Parathyroid adenoma (tissue), 2 donors: ENCODE results near the gene SSC5D.

Experiments
- H2AFZ ChIP-seq: fragments of 300-600 bp; sonication (generic); one replicate; pipeline ENCODE4 v1.7.0; 2017; ENCODE audit warnings: antibody characterized with exemption, mild to moderate bottlenecking
- H3K27ac ChIP-seq: fragments of 300-600 bp; sonication (generic); one replicate; pipeline ENCODE4 v1.7.0; 2017
- H3K27me3 ChIP-seq: fragments of 300-600 bp; sonication (generic); one replicate; pipeline ENCODE4 v1.7.0; 2017; ENCODE audit warnings: low read length; ENCODE audit not compliant: control insufficient read depth, insufficient read depth
- H3K36me3 ChIP-seq: fragments of 300-600 bp; sonication (generic); one replicate; pipeline ENCODE4 v1.7.0; 2017; ENCODE audit warnings: low read length; ENCODE audit not compliant: control insufficient read depth, insufficient read depth
- H3K4me1 ChIP-seq: fragments of 300-600 bp; sonication (generic); one replicate; pipeline ENCODE4 v1.7.0; 2017; ENCODE audit warnings: control low read depth
- H3K4me2 ChIP-seq: fragments of 300-600 bp; sonication (generic); one replicate; pipeline ENCODE4 v1.7.0; 2017; ENCODE audit warnings: low read length
- H3K4me3 ChIP-seq: fragments of 300-600 bp; sonication (generic); one replicate; pipeline ENCODE4 v1.7.0; 2017; ENCODE audit warnings: low read depth, low read length
- H3K79me2 ChIP-seq: fragments of 300-600 bp; sonication (generic); one replicate; pipeline ENCODE4 v1.7.0; 2017; ENCODE audit warnings: control low read depth
- H3K9ac ChIP-seq: fragments of 300-600 bp; sonication (generic); one replicate; pipeline ENCODE4 v1.7.0; 2017; ENCODE audit warnings: mild to moderate bottlenecking
- H3K9me3 ChIP-seq: fragments of 300-600 bp; sonication (generic); one replicate; pipeline ENCODE4 v1.7.0; 2017; ENCODE audit warnings: low read length; ENCODE audit not compliant: control insufficient read depth
- CTCF ChIP-seq: fragments of 300-600 bp; sonication (generic); IDR thresholded peaks from one replicate; pipeline ENCODE4 v1.7.0; 2017; ENCODE audit warnings: antibody characterized with exemption, mild to moderate bottlenecking
- donor health status: primary hyperparathyroidism.

SSC5D gene

DNA sequence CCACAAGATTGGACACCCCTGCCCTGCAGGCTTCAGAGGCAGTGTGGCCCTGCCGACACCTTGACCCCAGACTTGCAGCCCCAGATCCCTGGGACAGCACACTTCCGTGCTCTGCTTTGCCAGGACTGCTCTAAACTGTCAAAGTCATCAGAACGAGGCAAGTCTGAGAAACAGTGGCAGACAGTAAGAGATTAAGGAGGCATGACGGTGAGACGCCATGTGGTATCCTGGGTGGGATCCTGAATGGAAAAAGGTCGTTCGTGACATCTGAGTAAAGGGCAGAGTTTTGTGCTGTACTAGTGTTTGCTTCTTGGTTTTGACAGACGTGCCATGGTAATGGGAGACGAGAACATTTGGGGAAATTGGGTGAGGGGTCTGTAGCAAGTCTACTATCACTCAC, 78.6 kb downstream of the SSC5D start:
- no peaks in the 10 kb centered on the region for H3K4me1 ChIP-seq
- H3K9me3 ChIP-seq: no peaks in the 10 kb centered on the region
- no peaks in the 10 kb centered on the region for H3K79me2 ChIP-seq
- no peaks in the 10 kb centered on the region for H3K27me3 ChIP-seq
- no peaks in the 10 kb centered on the region for H3K36me3 ChIP-seq
- no peak overlapping the region for H3K27ac ChIP-seq
- no peak overlapping the region for H3K9ac ChIP-seq
- H3K4me2 ChIP-seq: no peak overlapping the region
- no peak overlapping the region for H3K4me3 ChIP-seq
- no peak for TF ChIP-seq CTCF
- H2AFZ ChIP-seq: no peak overlapping the region

- Histone ChIP-seq H2AFZ (no peak overlapping the region), H3K9me3 (no peaks in the 10 kb centered on the region), H3K27ac (no peak overlapping the region), H3K27me3 (no peaks in the 10 kb centered on the region), H3K9ac (no peak overlapping the region), H3K36me3 (no peaks in the 10 kb centered on the region), H3K79me2 (no peaks in the 10 kb centered on the region), H3K4me1 (no peaks in the 10 kb centered on the region), H3K4me3 (no peak overlapping the region), H3K4me2 (no peak overlapping the region)
- no peak for TF ChIP-seq CTCF
Measured at GRCh38 chr19:55567708-55568328, 79.6 kb downstream of the SSC5D start.
